ENCODE results near the gene UEVLD.

Gene UEVLD

DNA sequence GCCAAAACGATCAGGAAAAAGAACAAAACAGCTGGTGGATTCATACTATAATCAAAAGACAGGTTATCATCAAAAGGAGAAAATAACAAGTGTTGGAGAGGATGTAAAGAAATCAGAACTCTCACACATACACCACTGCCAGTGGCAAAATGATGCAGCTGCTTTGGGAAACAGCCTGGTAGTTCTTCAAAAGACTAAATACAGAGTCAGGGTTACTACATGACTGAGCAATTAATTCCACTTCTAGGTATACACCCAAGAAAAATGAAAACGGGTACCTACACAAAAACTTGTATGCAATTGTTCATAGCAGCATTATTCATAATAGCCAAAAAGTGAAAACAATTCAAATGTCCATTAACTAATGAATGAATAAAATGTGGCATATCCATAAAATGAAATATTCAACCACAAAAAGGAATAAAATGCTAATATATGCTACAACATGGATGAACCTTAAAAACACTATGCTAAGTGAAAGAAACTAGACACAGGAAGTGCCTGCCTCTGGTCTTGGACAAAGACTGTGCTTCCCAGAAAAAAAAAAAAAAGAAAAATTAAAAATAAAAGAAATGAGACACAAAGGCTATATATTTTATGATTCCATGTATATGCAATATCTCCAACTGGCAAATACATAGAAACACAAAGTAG lies 8.3 kb downstream of the UEVLD start:
- DNase-seq, result no peak

DNA sequence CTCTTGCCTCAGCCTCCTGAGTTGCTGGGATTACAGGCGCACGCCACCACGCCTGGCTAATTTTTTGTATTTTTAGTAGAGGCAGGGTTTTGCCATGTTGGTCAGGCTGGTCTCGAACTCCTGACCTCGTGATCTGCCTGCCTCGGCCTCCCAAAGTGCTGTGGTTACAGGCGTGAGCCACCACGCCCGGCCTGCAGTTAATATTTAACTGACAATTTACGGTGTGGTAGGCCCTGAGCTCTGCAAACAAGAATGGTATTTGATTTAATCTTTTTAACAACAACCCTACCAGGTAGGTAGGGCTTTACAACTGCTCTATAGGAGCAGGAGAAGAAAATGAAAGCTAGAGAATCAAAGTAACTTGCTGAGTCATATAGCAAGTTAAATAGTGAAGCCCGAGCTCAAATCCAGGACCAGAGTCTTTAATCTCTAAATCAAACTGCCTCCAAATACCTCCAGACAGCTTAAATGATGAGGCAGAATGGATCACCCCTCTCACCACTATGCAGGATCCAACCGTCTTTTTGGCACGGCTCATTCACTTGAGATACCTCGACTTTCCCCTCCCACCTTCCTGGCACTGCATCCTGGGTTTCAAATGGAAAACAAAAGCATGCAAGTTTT lies 9.4 kb downstream of the UEVLD start:
- no peak for DNase-seq

DNA sequence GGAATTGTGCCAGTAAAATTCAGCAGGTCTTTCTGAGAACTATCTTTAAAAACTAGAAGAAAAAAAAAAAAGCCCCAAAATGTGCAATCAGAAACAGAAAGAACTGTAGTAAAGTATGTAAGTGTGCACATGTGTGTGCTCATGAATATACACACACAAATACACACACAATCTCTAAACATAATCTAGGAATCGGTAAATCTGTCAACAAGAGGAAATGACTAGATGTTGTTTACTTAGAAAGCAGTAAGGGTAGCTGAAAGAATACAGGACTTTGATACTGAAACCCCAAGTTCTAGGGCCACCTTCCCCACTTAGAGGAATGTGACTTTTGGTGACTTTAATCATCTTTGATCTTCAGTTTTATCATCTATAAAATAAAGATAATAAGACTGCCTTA lies 13.2 kb downstream of the UEVLD start:
- DNase-seq, result no peak

DNA sequence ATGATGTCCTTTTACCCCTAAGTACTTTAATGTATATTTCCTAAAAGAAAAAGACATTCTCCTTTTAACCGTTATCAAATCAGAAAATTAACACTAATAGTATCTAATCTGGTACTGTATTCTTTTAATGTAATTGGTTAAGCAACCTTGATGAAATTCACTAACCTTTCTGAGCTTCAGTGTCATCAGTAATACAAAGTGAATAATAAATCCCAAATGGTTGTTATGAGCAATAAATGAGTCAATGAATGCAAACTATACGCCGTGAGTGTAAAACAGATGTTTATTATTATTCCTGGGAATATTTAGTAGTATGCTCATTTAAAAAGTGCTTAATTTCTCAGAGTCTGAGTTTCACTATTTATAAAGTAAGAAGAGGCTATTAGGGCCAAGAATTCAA lies 21.5 kb downstream of the UEVLD start:
- DNase-seq, result no peak

DNA sequence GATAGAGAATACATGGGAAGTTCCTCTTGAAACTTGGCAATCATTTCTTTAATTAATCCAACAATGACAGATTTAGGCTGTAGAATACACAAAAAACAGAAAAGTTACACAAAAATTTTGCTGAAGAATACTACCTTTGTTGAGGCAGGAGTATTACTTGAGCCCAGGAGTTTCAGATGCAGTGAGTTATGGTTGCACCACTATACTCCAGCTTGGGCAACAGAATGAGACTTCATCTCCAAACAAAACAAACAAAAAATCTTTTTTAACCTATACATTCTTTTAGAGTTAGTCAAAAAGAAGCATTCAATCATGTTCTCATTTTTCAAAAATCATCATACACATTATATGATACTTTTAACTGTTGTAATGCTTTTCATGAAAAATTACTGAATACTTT lies 22.1 kb downstream of the UEVLD start:
- no peak for DNase-seq

DNA sequence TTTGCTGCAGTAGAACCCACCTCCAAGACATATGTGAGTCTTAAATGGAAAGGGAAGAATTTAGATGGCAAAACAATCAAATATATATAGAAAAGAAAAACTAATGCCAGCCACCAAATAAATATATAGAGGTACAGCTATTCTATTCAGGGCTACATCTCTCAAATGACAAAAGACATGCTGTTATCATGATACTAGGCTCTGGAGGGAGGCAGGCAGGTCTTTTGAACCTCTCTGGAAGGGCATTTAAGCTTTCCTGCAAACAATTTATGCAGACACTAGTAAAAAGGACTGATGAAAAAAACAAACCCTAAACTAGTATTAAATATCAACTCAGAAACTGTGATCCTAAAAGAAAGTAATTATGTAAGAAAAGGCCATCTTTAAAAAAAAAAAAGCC lies 24.4 kb downstream of the UEVLD start:
- no peak for DNase-seq

DNA sequence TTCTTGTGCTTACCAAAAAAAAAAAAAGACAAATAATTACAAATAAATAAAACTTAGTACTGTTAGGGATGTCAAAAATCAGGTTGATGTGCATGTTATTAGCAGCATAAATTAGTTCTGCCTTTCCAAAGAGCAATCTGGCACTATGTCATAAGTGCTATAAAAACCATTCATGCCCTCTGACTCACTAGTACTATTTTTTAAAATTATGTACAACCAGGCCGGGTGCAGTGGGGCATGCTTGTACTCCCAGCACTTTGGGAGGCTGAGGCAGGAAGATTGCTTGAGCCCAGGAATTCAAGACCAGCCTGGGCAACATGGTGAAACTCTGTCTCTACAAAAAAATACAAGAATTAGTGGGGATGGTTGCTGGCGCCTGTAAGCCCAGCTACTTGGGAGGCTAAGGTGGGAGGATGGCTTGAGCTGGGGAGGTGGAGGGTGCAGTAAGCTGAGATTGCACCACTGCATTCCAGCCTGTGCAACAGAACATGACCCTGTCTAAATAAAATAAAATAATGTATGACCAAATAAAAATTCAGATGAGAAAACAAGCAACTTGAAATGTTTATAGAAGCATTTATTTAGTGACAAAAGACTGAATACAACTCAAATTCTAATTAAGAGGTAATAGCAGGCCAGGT lies 25.3 kb downstream of the UEVLD start:
- DNase-seq, result no peak

DNA sequence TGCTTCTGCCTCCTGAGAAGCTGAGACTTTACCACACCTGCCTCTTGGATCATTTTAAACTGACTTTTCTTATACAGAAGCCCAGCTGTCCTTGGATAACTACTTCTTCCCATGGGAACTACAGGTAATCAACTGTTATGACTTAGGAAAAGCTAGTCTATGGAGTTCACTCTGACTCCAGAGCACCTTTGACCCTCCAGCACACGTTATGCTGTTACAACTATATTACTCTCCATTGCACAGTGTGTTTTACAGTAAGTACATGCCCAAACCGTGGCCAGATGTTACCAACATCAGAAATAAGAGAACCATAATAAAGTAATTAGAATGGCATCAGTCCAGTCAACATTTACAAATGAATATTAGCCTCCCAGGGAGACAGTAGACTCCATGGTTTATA lies 40.5 kb downstream of the UEVLD start:
- no peak for DNase-seq

DNA sequence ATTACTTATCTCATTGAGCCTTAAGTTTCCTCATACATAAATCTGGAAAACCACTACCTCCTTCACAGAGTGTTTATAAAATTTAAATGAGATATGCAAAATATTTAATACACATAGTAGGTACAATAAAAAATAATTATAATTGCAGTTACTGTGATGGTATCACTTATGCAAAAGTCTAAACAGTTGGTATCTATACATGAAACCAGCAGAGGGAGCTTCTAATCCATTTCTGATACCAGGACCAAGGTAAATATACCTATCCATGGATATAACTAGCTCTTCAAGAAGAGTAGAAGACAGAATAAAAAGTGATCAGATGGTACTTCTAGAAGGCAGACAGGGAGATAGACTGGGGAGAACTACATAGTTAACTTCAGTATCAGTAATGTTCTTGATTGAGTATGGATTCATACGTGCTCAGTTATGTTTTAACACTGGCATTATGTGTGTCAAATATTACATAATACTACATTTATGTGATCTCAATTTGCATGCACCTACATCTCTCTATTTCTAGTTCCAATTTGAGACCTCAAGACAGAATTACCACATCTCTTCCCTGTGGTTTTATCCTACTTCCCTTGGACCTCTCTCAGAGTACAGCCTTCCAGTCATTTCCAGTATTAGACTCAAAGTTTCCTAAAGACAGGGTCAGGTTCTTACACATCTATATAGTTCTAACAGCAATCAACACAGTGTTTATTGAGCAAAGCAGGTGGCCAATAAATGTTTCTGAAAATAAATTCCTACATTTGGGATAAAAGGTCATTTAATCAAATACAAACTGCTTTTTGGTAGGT lies 48.1 kb downstream of the UEVLD start:
- DNase-seq, result no peak

DNA sequence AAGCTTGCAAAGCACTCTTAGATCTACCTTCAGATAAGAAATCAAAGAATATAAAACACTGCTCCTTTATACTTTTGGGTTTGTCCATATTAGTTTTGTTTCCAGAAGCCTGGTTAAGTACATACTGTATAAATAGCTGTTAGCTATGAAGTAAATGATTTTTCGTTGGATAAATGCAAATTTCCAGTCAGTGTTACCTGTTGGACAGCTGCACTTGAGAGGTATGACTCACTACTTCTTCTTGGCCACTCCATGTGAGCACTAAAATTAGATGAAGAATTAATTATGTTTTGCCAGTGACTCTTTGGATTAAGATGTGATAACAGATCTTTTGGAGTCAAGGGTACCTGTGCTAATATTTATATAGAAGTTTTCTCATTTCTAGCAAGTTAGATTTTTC lies 52.3 kb downstream of the UEVLD start:
- DNase-seq, result no peak

DNA sequence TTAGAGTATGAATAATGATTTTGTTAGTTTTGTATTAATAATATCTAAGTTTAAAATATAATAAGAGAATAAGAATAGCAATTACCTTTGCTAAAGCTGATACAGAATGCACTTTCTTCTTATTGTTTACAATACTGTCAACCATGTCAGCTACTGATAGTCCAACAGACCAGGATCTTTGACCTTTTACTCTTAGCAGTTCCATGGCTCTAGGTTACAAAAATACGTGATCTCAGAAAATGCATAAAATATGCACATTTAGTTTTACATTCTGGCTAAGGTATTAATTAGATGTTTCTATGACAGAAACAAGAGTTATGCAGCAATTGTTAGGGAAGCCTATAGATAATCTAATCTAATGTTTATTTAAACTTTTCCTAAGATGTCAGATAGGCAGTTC lies 54.3 kb downstream of the UEVLD start:
- no peak for DNase-seq

DNA sequence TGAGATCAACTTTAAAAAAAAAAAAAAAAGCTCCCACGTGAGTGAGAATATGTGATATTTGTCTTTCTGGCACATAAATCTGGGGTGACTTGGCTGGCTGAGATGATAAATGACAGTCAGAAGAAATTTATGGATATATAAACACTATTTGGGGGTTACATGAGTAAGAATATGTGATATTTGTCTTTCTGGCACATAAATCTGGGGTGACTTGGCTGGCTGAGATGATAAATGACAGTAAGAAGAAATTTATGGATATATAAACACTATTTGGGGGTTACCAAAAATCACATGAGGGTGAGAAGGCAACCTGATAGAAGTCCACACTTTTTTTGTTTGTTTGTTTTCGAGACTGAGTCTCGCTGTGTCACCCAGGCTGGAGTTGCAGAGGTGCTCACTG lies 55.2 kb downstream of the UEVLD start:
- DNase-seq, result no peak

DNA sequence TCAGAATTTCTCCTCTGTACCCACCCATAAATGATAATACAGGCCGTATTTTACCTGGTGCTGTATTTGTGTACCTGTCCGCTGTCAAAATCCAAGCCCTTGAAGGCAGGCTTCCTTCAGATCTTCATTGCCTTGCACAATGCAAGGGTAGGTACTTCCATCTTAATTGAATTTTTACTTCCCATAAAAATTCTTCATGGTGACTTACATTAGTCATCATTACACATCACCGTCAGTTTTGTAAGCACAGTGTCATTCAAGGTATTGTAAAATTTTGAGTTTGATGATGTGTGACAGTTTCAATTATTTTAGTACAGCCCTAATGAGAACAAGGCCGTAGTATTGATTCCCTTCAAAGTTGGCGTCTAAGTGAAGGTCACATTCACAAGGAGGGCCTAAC lies 61.0 kb downstream of the UEVLD start:
- no peak for DNase-seq

DNA sequence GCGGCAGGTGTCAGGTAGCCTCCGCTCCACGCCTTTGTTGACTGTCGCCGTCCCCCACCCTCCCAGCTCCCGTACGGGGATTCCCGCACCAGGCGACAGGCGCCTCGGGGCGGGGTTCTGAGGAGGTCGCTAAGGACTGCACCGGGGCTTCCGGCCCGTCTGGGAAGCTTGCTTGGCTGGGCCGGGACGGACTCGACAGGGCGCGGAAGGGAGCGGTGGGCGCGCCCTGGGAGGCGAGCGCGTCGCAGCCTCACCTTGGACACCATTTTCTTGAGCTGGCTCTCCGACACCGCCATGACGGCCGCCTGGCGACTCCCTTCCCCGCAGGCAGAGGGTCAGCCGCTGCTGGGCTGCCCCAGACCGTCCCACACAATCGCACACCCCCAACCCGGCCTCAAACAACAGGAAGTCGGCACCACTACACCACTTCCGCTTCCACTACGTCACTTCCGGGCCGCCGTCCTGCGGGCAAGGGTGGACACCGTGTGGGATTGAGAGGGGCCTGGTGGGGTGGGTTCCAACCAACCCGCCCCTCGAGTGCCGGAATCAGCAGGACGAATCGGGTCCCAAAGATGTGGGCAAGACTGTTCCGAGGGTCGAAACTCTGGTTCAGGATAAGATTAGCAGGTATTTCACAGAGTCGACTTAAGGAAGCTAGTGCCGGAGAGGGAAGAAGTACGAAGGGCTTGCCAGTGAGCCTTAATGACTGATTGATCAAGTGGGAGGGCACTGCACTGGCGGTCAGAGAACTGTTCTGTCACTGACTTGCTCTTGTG lies 61.8 kb downstream of the UEVLD start, which contains the start of gene TSG101:
TSG101 (minus strand) TSS at position 422 of the 776 bp plus-strand sequence; CDS start at position 296, 126 bp downstream.
- peak; percentile 92 for DNase-seq

DNA sequence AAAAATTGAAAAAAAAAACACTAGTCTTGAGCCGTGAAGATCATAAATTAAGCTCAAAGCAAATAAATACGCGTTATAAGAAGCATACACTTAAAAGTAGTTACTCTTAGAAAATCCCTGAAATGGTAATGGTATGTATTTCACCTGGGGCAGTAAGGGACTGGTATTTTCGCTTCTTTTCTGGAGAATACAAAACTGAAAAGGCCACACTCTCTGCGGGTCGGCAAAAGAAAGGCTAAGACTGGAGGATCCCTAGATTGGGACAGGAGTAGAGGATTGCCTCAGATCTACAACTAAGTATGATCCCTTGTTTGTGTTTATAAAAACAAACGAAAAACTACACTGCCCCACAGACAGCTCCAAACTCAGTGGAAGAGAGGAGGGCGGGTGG lies 62.4 kb downstream of the UEVLD start:
- no peak for DNase-seq

DNA sequence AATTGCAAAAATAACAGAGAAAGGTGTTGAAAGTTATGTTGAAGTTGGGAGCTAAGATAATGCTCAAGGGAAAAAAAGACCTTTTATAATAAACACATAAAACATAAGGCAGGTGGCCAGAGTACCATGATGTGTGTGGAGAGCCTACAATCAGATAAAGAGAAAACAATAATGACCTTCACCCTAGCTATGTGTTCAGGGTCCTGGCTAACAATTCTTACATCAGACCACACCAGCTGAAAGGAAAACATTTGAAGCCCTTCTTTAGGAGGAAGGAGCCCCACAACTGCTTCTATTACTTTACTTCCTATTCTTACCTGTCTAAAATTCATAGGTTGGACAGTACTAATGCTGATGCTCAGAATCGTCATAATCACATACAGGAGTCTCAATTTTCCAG lies 64.3 kb downstream of the UEVLD start:
- no peak for DNase-seq

DNA sequence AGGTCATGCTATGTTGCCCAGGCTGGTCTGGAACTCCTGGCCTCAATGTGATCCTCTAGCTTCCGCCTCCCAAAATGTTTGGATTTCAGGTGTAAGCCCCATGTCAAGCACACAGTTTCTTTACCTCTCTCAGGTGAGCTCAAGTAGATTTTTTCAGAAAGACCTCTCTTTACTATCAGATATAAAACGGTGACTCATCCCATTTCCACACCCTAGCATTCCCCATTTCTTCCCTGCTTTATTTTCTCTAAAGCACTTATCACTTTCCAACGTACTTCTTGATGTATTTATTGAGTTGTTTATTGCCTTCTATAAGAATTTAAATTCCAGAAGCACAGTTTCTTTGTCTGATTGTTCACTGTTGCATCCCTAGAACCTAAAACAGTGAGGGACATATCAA lies 65.5 kb downstream of the UEVLD start:
- DNase-seq, result no peak

DNA sequence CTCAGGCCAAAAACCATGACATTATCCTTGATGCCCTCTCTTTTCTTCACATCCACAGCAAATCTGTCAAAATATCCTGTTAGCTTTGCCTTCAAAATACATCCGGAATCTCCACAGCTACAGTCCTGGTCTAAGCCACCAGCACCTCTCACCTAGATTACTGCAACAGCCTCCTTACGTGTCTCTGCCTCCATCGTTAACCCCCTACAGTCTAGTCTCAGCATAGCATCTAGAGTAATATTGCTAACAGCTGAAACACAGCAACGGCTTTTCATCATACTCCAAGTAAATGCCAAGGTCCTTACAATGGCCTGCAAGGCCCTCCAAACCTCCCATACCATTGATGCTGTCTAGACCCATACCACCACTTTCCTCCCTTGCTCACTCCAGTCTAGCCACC lies 66.1 kb downstream of the UEVLD start:
- DNase-seq, result no peak

DNA sequence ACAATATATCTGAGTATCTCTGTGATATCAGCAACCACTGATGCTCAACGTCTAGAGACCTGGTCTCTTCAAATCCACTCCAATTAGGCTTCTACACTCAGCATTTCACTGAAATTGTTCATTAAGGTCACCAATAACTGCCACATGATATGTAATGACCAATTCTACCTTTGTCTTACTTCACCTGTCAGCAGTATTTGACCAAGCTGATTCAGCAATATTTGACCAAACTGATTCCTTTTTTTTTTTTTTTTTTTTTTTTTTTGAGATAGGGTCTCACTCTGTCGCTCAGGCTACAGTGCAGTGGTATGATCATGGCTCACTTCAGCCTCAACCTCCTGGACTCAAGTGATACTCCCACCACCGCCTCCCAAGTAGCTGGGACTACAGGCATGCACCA lies 67.4 kb downstream of the UEVLD start:
- no peak for DNase-seq

DNA sequence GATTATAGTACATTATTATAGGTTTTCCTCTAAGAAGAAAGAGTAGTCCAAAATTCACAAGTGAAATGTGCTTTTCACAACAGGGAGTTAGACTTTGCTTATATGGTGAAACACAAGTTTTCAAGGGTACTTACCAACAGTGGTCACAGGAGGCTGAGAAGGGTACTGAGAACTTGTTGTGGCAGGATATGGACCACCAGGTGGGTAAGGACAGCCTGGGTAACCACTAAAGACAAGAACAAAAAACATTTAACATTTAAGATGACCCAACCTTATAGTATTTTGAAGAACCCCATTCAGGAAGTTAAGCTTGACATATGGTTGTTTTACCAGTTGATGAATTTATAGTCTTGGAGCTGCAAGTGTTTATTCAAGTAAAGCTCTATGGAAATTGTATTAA lies 86.2 kb downstream of the UEVLD start:
- DNase-seq, result no peak

DNA sequence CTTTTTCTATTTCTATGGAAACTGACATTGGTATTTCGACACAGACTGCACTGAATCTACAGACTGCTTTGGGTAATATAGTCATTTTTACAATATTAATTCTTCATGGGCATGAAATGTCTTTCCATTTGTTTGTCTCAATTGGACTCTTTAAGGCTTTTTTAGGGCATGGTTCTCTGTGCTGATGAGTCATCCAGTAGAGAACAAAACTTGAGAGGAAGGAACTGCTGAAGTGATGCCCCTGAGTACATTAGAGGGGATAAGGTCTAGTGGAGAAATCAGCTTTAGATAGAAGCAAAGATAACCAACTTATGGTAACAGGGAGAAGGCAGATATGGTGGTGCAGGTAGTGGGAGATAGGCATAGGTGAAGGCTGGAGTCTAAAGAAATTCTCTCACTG lies 86.9 kb downstream of the UEVLD start:
- no peak for DNase-seq

DNA sequence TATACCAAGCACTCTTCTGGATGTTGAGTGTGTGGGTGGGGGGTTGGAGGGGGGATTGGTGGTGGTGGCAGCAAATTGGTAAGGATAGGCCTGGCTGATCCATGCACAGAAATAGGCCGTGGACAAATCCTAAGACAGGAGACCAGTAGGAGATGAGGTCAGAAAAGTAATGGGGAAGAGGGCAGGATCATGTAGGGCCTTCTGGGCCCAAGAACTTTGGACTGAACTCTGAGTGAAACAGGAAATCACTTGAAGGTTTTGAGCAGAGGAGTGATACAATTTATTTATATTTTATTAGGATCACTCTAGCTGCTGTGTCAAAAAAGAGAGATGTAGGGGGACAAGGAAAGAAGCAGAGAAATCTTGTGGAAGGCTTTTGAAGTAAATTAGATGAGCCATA lies 90.5 kb downstream of the UEVLD start:
- no peak for DNase-seq

DNA sequence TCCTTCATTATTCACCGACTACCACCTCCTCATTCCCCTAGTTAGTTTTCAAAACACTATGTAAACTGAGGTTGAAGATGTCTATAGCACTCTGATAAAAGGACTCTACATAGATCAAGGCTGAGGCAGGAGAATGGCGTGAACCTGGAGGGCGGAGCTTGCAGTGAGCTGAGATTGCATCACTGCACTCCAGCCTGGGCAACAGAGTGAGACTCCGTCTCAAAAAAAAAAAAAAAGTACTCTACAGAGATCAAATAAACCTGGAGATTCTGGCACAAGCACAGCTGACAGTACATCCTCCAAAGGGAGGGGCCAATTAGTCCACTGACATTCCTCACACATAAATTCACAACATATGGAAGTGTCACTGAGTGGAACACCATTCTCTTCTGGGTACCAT lies 92.8 kb downstream of the UEVLD start:
- DNase-seq, result no peak
